Endothelial cell of umbilical vein (primary cell): ENCODE data around the gene TGFBR2.

Source experiments
- CTCF ChIP-seq, 2 donors: IDR thresholded peaks; 1 replicate in 1 of 2; 2 replicates in 1 of 2; pipeline ENCODE4 v1.5.1; 2011; ENCODE audit warnings: low read length in 2 of 2, mild to moderate bottlenecking in 2 of 2, moderate library complexity in 2 of 2, control low read depth in 1 of 2, inconsistent platforms in 1 of 2, low read depth in 1 of 2; ENCODE audit not compliant: insufficient read depth in 1 of 2; ENCODE audit errors: extremely low read depth in 1 of 2
- EZH2 ChIP-seq: IDR thresholded peaks from 2 replicates; pipeline ENCODE4 v1.6.1; 2012; ENCODE audit warnings: borderline replicate concordance, low read depth, mild to moderate bottlenecking, moderate library complexity, low read length, inconsistent platforms; ENCODE audit not compliant: severe bottlenecking
- MAX ChIP-seq: IDR thresholded peaks from 2 replicates; pipeline ENCODE4 v1.6.1; 2011; ENCODE audit not compliant: insufficient read depth, insufficient read length
- MYC ChIP-seq: IDR thresholded peaks from one replicate; pipeline ENCODE4 v1.6.1; 2011; ENCODE audit warnings: mild to moderate bottlenecking, low read depth, low read length
- POLR2A ChIP-seq: IDR thresholded peaks from 2 replicates; pipeline ENCODE4 v1.6.1; 2012; ENCODE audit warnings: low read depth, mild to moderate bottlenecking, control low read depth, low read length
- POLR2AphosphoS5 ChIP-seq: IDR thresholded peaks from 2 replicates; pipeline ENCODE4 v1.6.1; 2012; ENCODE audit warnings: low read depth, mild to moderate bottlenecking, control low read depth, low read length, moderate library complexity; ENCODE audit not compliant: insufficient read depth

GRCh38 chr3:30676424-30677346, 70.3 kb downstream of the TGFBR2 start:
- TF ChIP-seq POLR2A: no peak
- no peak for TF ChIP-seq EZH2
- TF ChIP-seq CTCF (IDR thresholded peaks at IDR 0.05; ENCODE audit: extremely low read depth in 1 of 2, insufficient read depth in 1 of 2, low read depth in 1 of 2, low read length in 2 of 2): no peak
- peak; percentile 6 for TF ChIP-seq POLR2AphosphoS5
- no peak for TF ChIP-seq MAX
- no peak for TF ChIP-seq MYC
